Hepatocyte (in vitro differentiated cells): Measurements from ENCODE around the gene FLT4. TPM values are rescaled to one million over a fixed set of nuclear protein-coding genes. Genes with fewer than 3 reads are reported as not detected.

Experiments used
- DNase-seq: peaks from one replicate; pipeline ENCODE4 v3.0.0-alpha.2; 2016; ENCODE audit warnings: low spot score
- H2AFZ ChIP-seq: fragments of 200-600 bp; sonication (generic); 2 replicates; pipeline ENCODE4 v1.6.0; 2016; ENCODE audit warnings: antibody characterized with exemption, mild to moderate bottlenecking
- H3K27ac ChIP-seq: fragments of 200-600 bp; sonication (generic); 2 replicates; pipeline ENCODE4 v1.5.1; 2016; ENCODE audit warnings: mild to moderate bottlenecking
- H3K27me3 ChIP-seq: fragments of 200-600 bp; sonication (generic); 2 replicates; pipeline ENCODE4 v1.6.1; 2016
- H3K36me3 ChIP-seq: fragments of 200-600 bp; sonication (generic); replicated peaks from 2 replicates; pipeline ENCODE4 v1.5.1; 2016; ENCODE audit warnings: low read depth; ENCODE audit not compliant: insufficient read depth
- H3K4me1 ChIP-seq: fragments of 200-600 bp; sonication (generic); 2 replicates; pipeline ENCODE4 v1.5.1; 2016; ENCODE audit warnings: mild to moderate bottlenecking, moderate library complexity; ENCODE audit not compliant: insufficient read depth
- H3K4me2 ChIP-seq: fragments of 200-600 bp; sonication (generic); 2 replicates; pipeline ENCODE4 v1.6.0; 2016
- H3K4me3 ChIP-seq: fragments of 200-600 bp; sonication (generic); 2 replicates; pipeline ENCODE4 v1.5.1; 2016; ENCODE audit warnings: mild to moderate bottlenecking
- H3K79me2 ChIP-seq: fragments of 200-600 bp; sonication (generic); 2 replicates; pipeline ENCODE4 v1.6.0; 2017; ENCODE audit warnings: mild to moderate bottlenecking
- H3K9me2 ChIP-seq: fragments of 200-600 bp; sonication (generic); replicated peaks from 2 replicates; pipeline ENCODE4 v1.6.0; 2017; ENCODE audit warnings: mild to moderate bottlenecking; ENCODE audit not compliant: insufficient read depth
- H3K9me3 ChIP-seq: fragments of 200-600 bp; sonication (generic); 2 replicates; pipeline ENCODE4 v1.5.1; 2016; ENCODE audit warnings: low read depth, mild to moderate bottlenecking
- H4K20me1 ChIP-seq: fragments of 200-600 bp; sonication (generic); 2 replicates; pipeline ENCODE4 v1.6.0; 2016; ENCODE audit warnings: mild to moderate bottlenecking; ENCODE audit not compliant: insufficient read depth, poor library complexity, severe bottlenecking
- EZH2 ChIP-seq: fragments of 200-600 bp; sonication (generic); IDR thresholded peaks from 2 replicates; pipeline ENCODE4 v1.6.1; 2016; ENCODE audit warnings: antibody characterized with exemption, mild to moderate bottlenecking, borderline replicate concordance
- EZH2phosphoT487 ChIP-seq: fragments of 200-600 bp; sonication (generic); IDR thresholded peaks from one replicate; pipeline ENCODE4 v1.6.1; 2018; ENCODE audit warnings: antibody characterized with exemption, mild to moderate bottlenecking, low read depth, moderate library complexity; ENCODE audit not compliant: unreplicated experiment, severe bottlenecking
- whole genome bisulfite sequencing: methylation state at CpG from one replicate; pipeline ENCODE4 v1.1.6; 2016; ENCODE audit warnings: low lambda C conversion rate; ENCODE audit errors: missing lambda C conversion rate; 5-methylcytosine and 5-hydroxymethylcytosine counted together
- polyA plus RNA-seq: library from polyadenylated mRNA; unstranded; fragments of >200 nt; fragmentation: Nextera tagmentation; extraction: Ambion mirVana; gene quantifications from 2 replicates; pipeline ENCODE4 v1.2.1, GENCODE V29; 2016
- total RNA-seq: library from RNA; depleted of rRNA; stranded (reverse); fragments of >200 nt; gene quantifications from 2 replicates; pipeline ENCODE4 v1.2.3, GENCODE V29; 2014
- TF ChIP-seq, protein P1 (sequence below): fragments of 200-600 bp; sonication (generic); IDR thresholded peaks from 2 replicates; pipeline ENCODE4 v1.5.1; 2016; ENCODE audit warnings: antibody characterized with exemption, mild to moderate bottlenecking; ENCODE audit not compliant: poor library complexity

The FLT4 gene
- total and polyA plus RNA-seq, 2 experiments from 2014 or later = 0.83 to 0.90 TPM

DNA sequence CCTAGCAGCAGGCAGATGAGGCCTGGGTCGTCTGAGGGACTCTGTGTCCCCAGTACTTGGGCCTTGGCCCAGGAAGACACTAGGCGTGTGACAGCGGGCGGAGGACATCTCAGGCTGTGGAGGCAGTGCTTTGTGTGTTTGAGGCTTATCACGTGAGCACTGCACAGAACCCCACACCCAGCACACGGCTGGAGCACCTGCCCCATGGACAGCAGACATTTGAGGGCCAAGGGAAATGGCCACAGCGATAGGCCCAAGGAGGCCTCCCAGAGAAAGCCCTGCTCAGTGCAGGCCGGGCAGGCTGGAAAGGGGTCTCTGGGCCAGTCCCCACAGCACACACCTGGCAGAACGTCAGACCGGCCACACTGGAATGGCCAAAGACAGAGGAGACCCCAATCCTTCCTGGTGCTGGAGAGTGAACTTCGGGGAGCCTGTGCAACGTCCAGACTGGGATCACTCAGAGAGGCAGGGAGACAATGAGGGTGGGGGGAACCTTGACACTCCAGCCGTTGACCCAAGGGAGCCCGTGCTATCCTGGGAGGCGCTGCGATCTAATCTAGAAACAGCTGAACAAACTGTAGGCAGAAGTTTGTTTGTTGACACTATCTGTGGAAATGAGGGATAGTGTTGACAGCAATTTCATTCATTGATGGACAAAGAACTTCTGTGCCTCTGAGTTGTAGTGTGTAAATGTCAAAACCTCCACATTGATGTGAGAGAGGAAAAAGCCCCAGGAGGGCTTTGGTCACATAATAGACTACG lies 19.6 kb upstream of the FLT4 start:
- Histone ChIP-seq H3K4me3 (no peak overlapping the region), H3K36me3 (no peaks in the 10 kb centered on the region), H4K20me1 (no peaks in the 10 kb centered on the region), H3K79me2 (no peaks in the 10 kb centered on the region), H3K9me2 (no peaks in the 10 kb centered on the region), H3K27ac (no peak overlapping the region), H3K27me3 (peaks cover 10% of the 10 kb centered on the region), H2AFZ (no peak overlapping the region), H3K4me2 (no peak overlapping the region), H3K9me3 (no peaks in the 10 kb centered on the region), H3K4me1 (no peaks in the 10 kb centered on the region)
- TF ChIP-seq, protein P1, sequence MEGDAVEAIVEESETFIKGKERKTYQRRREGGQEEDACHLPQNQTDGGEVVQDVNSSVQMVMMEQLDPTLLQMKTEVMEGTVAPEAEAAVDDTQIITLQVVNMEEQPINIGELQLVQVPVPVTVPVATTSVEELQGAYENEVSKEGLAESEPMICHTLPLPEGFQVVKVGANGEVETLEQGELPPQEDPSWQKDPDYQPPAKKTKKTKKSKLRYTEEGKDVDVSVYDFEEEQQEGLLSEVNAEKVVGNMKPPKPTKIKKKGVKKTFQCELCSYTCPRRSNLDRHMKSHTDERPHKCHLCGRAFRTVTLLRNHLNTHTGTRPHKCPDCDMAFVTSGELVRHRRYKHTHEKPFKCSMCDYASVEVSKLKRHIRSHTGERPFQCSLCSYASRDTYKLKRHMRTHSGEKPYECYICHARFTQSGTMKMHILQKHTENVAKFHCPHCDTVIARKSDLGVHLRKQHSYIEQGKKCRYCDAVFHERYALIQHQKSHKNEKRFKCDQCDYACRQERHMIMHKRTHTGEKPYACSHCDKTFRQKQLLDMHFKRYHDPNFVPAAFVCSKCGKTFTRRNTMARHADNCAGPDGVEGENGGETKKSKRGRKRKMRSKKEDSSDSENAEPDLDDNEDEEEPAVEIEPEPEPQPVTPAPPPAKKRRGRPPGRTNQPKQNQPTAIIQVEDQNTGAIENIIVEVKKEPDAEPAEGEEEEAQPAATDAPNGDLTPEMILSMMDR = no peak
- no peak for TF ChIP-seq EZH2
- TF ChIP-seq EZH2phosphoT487 = no peak
- WGBS = 77% methylated on average over 17 of the region's 17 CpGs
- DNase-seq = no peak

DNA sequence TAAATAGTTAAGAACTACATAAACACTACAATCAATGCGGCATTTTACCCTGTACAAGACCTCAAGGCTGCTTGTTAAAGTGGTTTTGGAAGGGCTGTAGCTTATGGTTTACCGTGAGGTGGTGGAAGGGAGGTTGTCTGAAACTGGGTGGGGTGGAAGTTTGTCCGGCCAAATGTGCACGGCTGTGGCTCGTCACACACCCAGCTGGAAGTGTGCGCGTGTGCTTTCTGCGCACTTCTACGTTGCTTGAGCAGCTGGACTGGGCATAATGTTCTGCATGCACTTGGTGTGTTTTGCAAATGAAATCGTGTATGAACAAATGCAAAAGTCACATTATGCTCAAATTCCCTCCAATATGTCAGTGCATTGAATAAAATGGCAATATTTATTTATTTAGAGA lies 17.4 kb upstream of the FLT4 start:
- H3K9me2 ChIP-seq = no peaks in the 10 kb centered on the region
- no peaks in the 10 kb centered on the region for H3K4me1 ChIP-seq
- H3K36me3 ChIP-seq = no peaks in the 10 kb centered on the region
- no peak overlapping the region for H2AFZ ChIP-seq
- 88% methylated on average over 10 of the region's 10 CpGs for WGBS
- H3K27me3 ChIP-seq = no peaks in the 10 kb centered on the region
- H3K9me3 ChIP-seq = no peaks in the 10 kb centered on the region
- H3K27ac ChIP-seq = no peak overlapping the region
- no peak overlapping the region for H3K4me3 ChIP-seq
- no peak for DNase-seq
- H3K79me2 ChIP-seq = no peaks in the 10 kb centered on the region
- no peaks in the 10 kb centered on the region for H4K20me1 ChIP-seq
- TF ChIP-seq, protein P1 = no peak
- TF ChIP-seq EZH2 (no peak), EZH2phosphoT487 (no peak)
- H3K4me2 ChIP-seq = no peak overlapping the region

DNA sequence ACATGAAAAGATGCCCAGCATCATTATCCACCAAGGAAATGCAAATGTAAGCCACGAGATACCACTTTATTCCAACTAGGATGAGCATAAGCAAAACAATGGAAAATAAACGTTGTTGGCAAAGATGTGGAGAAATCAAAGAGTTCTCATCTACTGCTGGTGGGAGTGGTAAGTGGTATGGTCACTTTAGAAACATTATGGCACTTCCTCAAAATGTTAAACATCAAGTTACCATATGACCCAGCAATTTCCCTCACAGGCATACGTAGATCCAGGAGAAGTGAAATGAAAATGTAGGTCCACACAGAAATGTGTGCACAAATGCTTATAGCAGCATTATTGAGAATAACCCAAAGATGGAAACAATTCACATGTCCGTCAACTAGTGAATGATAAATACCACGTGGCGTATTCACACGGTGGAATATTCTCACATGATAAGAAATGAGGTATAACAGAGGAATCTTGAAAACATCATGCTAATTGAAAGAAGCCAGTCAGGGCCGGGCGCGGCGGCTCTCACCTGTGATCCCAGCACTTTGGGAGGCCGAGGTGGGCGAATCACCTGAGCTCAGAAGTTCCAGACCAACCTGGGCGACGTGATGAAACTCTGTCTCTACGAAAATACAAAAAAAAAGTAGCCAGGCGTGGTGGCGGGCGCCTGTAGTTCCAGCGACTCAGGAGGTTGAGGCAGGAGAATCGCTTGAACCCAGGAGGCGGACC lies 16.4 kb upstream of the FLT4 start:
- H3K36me3 ChIP-seq = no peaks in the 10 kb centered on the region
- no peaks in the 10 kb centered on the region for H3K79me2 ChIP-seq
- no peak overlapping the region for H2AFZ ChIP-seq
- no peak for DNase-seq
- no peak overlapping the region for H3K4me2 ChIP-seq
- no peaks in the 10 kb centered on the region for H3K9me2 ChIP-seq
- H4K20me1 ChIP-seq = no peaks in the 10 kb centered on the region
- H3K27ac ChIP-seq = no peak overlapping the region
- H3K4me1 ChIP-seq = no peaks in the 10 kb centered on the region
- no peaks in the 10 kb centered on the region for H3K9me3 ChIP-seq
- no peak for TF ChIP-seq EZH2
- no peak for TF ChIP-seq EZH2phosphoT487
- TF ChIP-seq, protein P1 = no peak
- no peak overlapping the region for H3K4me3 ChIP-seq
- WGBS = 79% methylated on average over 22 of the region's 22 CpGs
- H3K27me3 ChIP-seq = peaks cover 7% of the 10 kb centered on the region
